Activated B cell treated with CpG ODN at 0.5 μM for 24 hours (primary cell): Measurements from ENCODE around the gene HBG2. TPM values are rescaled to one million over a fixed set of nuclear protein-coding genes. Genes with fewer than 3 reads are reported as not detected.

Experiments
- ATAC-seq: fragments of 200-7000 bp; cut with Tn5 transposase; one replicate; pipeline ENCODE4 v1.10.0; 2021; ENCODE audit warnings: low read depth, mild to moderate bottlenecking, moderate library complexity
- CTCF ChIA-PET: fragments of 350-600 bp; sonication (Branson Sonifier 250); formaldehyde crosslinking; loops from one replicate; lab custom pipeline; 2021; ENCODE audit warnings: antibody characterized with exemption; lab: Charles Lee
- POLR2A ChIA-PET: fragments of 350-600 bp; sonication (Branson Sonifier 250); formaldehyde crosslinking; loops from one replicate; lab custom pipeline; 2021; ENCODE audit warnings: antibody characterized with exemption; lab: Charles Lee
- DNase-seq: peaks from one replicate; pipeline ENCODE4 v3.0.0; 2022
- H3K27ac Mint-ChIP-seq: one replicate; pipeline ENCODE4 v1.8.0; 2020; ENCODE audit warnings: mixed read lengths
- H3K27me3 Mint-ChIP-seq: one replicate; pipeline ENCODE4 v1.8.0; 2021; ENCODE audit warnings: mixed read lengths
- H3K36me3 Mint-ChIP-seq: one replicate; pipeline ENCODE4 v1.8.0; 2021; ENCODE audit warnings: low read depth, mixed read lengths
- H3K4me1 Mint-ChIP-seq: one replicate; pipeline ENCODE4 v1.8.0; 2021; ENCODE audit warnings: mixed read lengths
- H3K4me3 Mint-ChIP-seq: one replicate; pipeline ENCODE4 v1.8.0; 2020; ENCODE audit warnings: mild to moderate bottlenecking, mixed read lengths
- H3K9me3 Mint-ChIP-seq: one replicate; pipeline ENCODE4 v1.8.0; 2020; ENCODE audit warnings: mixed read lengths
- CTCF ChIP-seq: fragments of 200-600 bp; IDR thresholded peaks from one replicate; pipeline ENCODE4 v1.8.0; 2022; ENCODE audit warnings: antibody characterized with exemption, mild to moderate bottlenecking
- intact Hi-C: fragments of 100-400 bp; cut with micrococcal nuclease; formaldehyde crosslinking; loops from one replicate; pipeline ENCODE4 v1.15.1; 2024
- total RNA-seq: library from RNA; stranded (reverse); gene quantifications from 2 replicates; pipeline ENCODE4 v1.2.3, GENCODE V29; 2022

Gene HBG2
- total RNA-seq, 1 donor from 2014 or later = not detected

- ChIA-PET CTCF (no interaction called here), POLR2A (no interaction called here)
- no peaks in the 10 kb centered on the region for H3K27me3 Mint-ChIP-seq
- H3K27ac Mint-ChIP-seq = no peak overlapping the region
- DNase-seq = no peak
- H3K9me3 Mint-ChIP-seq = no peaks in the 10 kb centered on the region
- no peak overlapping the region for H3K4me3 Mint-ChIP-seq
- H3K36me3 Mint-ChIP-seq = no peaks in the 10 kb centered on the region
- intact Hi-C loops = no loop called here
- no peak for ATAC-seq
- TF ChIP-seq CTCF = no peak
- no peaks in the 10 kb centered on the region for H3K4me1 Mint-ChIP-seq
Measured at GRCh38 chr11:5276697-5277096, 22.1 kb upstream of the HBG2 start.

GRCh38 chr11:5275369-5276110, 21.0 kb upstream of the HBG2 start:
- no peak overlapping the region for H3K4me3 Mint-ChIP-seq
- intact Hi-C loops = no loop called here
- no peak for TF ChIP-seq CTCF
- no peaks in the 10 kb centered on the region for H3K36me3 Mint-ChIP-seq
- H3K27me3 Mint-ChIP-seq = no peaks in the 10 kb centered on the region
- no peaks in the 10 kb centered on the region for H3K4me1 Mint-ChIP-seq
- H3K9me3 Mint-ChIP-seq = no peaks in the 10 kb centered on the region
- CTCF ChIA-PET = no interaction called here
- POLR2A ChIA-PET = no interaction called here
- DNase-seq (no peak), ATAC-seq (no peak)
- no peak overlapping the region for H3K27ac Mint-ChIP-seq

GRCh38 chr11:5274395-5274794, 19.8 kb upstream of the HBG2 start:
- DNase-seq = no peak
- Mint-ChIP-seq H3K27me3 (no peaks in the 10 kb centered on the region), H3K4me1 (no peaks in the 10 kb centered on the region), H3K27ac (no peak overlapping the region), H3K36me3 (no peaks in the 10 kb centered on the region), H3K4me3 (no peak overlapping the region), H3K9me3 (no peaks in the 10 kb centered on the region)
- ATAC-seq = no peak
- intact Hi-C loops = no loop called here
- ChIA-PET POLR2A (no interaction called here), CTCF (no interaction called here)
- TF ChIP-seq CTCF = no peak

- no peak for DNase-seq
- Mint-ChIP-seq H3K27ac (no peak overlapping the region), H3K4me1 (no peaks in the 10 kb centered on the region), H3K36me3 (no peaks in the 10 kb centered on the region), H3K4me3 (no peak overlapping the region), H3K9me3 (no peaks in the 10 kb centered on the region), H3K27me3 (no peaks in the 10 kb centered on the region)
- intact Hi-C loops = no loop called here
- ChIA-PET CTCF (no interaction called here), POLR2A (no interaction called here)
- no peak for TF ChIP-seq CTCF
- ATAC-seq = no peak
Measured at GRCh38 chr11:5272395-5273017, 17.9 kb upstream of the HBG2 start.

- no peaks in the 10 kb centered on the region for H3K9me3 Mint-ChIP-seq
- CTCF ChIA-PET = no interaction called here
- no peaks in the 10 kb centered on the region for H3K36me3 Mint-ChIP-seq
- TF ChIP-seq CTCF = no peak
- no peak within 1 kb of the TSS for H3K27ac Mint-ChIP-seq
- H3K4me3 Mint-ChIP-seq = no peak within 1 kb of the TSS
- intact Hi-C loops = no loop called here
- DNase-seq = no peak
- ATAC-seq = no peak
- POLR2A ChIA-PET = no interaction called here
- H3K4me1 Mint-ChIP-seq = no peaks in the 10 kb centered on the region
- H3K27me3 Mint-ChIP-seq = no peaks in the 10 kb centered on the region
Measured at GRCh38 chr11:5269715-5270147, 15.2 kb upstream of the HBG2 start, which contains the start of gene HBE1. Gene HBE1, minus strand, starts transcription at chr11:5269945. Its CDS starts 55 bp downstream, at chr11:5269890.
